GM21381 (cell line): Measurements from ENCODE around the gene ZNF280A.
"Not testable (repeated sequence)": the region's sequence is repeated elsewhere in the genome, so short reads cannot be mapped to it uniquely, and the experiment has no call there.

Experiments
- ATAC-seq: cut with Tn5 transposase; IDR thresholded peaks from one replicate; pipeline ENCODE4 v1.9.1; 2021; ENCODE audit warnings: mild to moderate bottlenecking, moderate library complexity; ENCODE audit not compliant: unreplicated experiment

ZNF280A gene

DNA sequence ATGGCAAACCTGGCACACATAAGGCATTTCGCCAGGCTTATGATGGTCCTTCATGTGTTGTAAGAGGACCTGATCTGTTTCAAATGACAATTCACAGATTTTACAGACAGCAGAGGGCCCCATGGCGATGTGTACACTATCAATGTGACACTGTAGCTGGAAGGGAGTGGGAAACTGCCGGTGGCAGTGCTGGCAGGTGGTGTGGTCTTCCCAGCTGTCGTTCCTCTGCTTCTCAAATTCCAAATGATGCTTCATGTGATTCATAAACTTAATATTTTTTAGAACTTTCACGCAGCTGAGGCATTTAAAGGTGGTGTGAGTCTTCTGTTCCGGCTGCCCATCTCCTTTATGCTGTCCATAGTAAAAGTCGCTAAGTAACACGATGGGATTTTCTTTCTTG is 5.6 kb downstream of the ZNF280A start:
- ATAC-seq: not testable (repeated sequence)

DNA sequence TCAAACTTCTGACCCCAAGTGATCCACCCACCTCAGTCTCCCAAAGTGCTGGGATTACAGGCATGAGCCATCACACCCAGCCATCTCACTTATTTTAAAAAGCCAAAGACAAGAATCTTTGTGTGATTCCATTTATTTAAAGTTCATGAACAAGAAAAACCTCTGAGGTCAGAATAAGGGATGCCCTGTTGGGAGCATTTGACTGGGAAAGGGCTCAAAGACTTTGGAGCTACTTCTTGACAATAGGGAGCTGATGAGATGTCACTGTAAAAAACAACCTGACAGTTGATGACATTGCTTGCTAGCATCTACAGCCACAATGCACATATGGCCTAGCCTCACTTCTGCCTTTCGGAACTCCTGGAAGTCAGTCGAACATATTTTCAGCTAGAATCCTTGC is 6.5 kb downstream of the ZNF280A start:
- ATAC-seq: no peak

GRCh38 chr22:22512951-22513350 is 7.1 kb downstream of the ZNF280A start:
- ATAC-seq: no peak

GRCh38 chr22:22510833-22511232 is 9.2 kb downstream of the ZNF280A start:
- not testable (repeated sequence) for ATAC-seq

DNA sequence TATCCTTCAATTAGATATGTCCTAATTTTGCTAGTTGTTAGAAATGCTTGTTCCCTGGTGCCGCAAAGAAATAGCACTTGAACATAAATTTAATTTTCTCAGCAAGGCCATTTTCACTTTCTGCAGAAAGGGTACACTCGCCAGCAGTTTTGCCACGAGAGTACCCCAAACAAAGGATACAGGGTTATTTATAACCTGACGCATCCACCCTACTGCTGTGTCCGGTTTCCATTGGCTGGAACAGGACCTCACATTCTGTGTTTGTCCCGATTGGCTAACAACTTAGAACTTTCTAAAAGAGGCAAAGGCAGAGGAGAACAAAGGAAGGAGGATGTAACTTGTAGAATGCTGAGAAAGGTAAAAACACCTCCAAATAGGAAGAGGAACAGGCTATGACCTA is 10.2 kb downstream of the ZNF280A start:
- not testable (repeated sequence) for ATAC-seq

GRCh38 chr22:22508274-22509176 is 11.5 kb downstream of the ZNF280A start, which contains the start of gene ZNF280B:
ZNF280B (minus strand) TSS chr22:22508742; CDS start chr22:22489398, 19,344 bp downstream.
- ATAC-seq: peak; percentile 94

GRCh38 chr22:22507743-22508273 is 12.3 kb downstream of the ZNF280A start:
- no peak for ATAC-seq

- ATAC-seq: no peak
These were observed 13.3 kb downstream of the ZNF280A start for GRCh38 chr22:22506736-22507135.

- no peak for ATAC-seq
These were observed 21.8 kb downstream of the ZNF280A start for GRCh38 chr22:22498267-22498666.

DNA sequence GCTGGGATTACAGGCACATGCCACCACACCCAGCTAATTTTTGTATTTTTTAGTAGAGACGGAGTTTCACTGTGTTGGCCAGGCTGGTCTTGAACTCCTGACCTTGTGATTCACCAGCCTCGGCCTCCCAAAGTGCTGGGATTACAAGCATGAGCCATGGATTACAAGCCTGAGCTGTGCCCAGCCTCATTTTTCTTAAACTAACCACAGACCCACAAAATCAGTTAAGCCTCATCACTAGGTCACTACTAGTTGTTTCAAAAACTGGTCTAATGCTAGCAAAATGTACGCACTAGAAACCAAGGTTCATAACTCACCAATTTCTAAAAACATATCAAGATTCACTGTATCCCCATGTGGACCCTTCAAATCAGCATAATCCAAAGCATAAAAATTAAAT is 28.5 kb downstream of the ZNF280A start:
- ATAC-seq: not testable (repeated sequence)

DNA sequence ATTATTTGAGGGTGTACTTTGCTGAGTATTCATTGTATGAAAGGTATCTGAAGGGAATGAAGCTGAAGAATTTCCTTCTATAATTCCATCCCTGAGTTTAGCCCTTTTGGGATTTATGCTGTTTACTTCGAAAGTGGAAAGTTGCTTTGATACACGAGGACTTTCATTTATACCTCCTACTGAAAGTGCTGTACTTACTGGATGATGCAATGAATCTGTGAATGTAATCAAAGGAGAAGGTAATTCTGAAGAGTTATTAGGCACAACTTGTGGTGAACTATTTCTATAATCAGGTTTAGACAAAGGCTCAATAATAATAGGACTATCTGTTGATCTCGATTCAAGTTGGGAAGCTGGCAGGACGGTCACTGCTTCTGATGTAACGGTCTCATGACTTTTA is 31.3 kb downstream of the ZNF280A start:
- no peak for ATAC-seq

DNA sequence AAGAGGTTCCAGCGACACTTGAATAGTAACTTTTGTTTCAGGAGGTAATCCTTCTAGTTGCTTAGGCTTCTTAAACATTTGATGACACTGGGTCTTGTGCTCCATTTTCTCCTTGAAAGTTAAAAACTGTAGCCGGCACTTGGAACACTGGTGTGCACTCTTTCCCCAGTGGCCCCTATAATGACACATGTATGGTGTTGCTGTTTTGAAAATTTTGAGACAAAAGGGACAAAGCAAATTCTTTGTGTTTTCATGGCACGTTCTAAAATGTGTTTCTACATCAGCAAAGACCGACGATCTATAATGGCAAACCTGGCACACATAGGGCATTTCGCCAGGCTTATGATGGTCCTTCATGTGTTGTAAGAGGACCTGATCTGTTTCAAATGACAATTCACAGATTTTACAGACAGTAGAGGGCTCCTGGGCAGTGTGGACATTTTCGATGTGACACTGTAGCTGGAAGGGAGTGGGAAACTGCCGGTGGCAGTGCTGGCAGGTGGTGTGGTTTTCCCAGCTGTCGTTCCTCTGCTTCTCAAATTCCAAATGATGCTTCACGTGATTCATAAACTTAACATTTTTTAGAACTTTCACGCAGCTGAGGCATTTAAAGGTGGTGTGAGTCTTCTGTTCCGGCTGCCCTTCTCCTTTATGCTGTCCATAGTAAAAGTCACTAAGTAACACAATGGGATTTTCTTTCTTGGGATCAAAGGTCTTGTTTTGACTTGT is 32.0 kb downstream of the ZNF280A start:
- ATAC-seq: no peak

DNA sequence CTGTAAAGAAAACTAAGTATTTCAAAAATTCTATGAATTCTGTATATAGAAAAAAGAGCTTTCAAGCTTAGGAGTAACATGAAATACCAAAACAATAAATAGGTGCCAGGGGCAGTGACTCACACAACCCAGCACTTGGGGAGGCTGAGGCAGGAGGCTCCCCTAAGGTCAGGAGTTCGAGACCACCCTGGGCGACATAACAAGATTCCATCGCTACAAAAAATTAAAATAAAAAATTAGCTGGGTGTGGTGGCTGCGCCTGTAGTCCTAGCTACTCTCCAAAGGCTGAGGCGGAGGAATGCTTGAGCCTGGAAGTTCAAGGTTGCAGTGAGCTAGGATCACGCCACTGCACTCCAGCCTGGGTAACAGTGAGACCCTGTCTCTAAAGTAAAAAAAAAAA is 33.0 kb downstream of the ZNF280A start:
- ATAC-seq: no peak

DNA sequence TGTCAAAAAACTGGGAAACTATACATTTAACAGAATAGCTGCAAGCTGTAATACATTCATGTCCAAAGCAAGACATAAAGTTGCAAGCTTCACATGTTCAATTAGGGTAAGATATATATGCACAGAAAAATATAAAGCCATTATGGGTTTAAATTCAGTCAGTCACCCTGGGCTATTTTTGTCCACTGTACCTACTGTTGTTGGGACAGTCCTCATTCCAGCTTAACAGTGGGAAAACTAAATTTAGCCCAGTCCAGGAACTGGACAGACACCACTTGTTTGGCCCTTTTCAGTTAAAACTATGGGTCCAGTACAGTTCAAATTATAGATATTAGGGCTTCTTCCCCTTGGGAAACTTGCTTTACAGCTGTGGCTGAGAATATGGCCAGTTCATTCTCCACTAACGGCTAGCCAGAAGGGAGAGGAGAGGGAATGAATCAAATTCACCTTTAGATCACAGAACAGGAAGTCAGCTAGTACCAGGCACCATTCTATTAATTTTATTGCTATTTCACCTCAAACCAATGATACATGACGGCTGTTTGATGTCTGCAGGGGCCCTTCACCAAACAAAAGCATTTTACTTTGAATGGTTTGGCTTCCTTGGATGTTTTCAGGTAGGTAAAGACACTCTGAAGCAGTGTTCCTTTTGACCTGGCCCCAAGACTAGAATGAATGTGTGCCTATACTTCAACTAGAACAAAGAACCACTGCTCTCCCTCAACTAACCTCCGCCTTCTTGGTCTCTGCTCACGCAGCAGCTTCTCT is 33.8 kb downstream of the ZNF280A start:
- ATAC-seq: no peak

DNA sequence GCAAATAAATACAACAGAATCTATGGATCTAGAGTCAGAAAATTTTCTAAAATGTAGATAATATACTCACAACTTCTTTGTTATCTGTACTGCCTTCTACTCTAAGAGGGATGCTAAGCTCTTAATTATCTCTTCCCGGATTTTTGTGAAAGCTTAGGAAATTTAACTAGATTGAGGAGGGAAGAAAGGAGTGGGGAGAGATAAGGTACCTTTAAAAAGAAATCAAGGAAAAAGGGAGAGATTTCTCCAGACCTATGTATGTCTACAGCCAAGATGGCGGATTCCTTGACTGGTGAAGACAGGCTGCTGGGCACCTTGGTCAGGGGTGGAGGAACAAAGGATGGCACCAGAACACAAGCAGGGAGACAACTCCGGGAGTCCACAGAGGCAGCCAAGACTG is 34.5 kb downstream of the ZNF280A start:
- no peak for ATAC-seq

DNA sequence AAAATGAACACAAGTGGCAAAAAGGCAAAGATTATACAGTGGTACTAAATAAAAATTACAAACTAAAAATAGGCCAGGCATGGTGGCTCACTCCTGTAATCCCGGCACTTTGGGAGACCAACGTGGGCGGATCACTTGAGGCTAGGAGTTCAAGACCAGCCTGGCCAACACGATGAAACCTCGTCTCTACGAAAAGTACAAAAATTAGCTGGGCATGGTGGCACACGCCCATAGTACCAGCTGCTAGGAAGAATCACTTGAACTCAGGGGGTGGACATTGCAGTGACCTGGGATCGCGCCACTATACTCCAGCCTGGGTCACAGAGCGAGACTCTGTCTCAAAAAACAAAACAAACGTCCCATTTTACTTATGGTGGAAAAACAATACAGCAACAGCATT is 36.0 kb downstream of the ZNF280A start:
- no peak for ATAC-seq

DNA sequence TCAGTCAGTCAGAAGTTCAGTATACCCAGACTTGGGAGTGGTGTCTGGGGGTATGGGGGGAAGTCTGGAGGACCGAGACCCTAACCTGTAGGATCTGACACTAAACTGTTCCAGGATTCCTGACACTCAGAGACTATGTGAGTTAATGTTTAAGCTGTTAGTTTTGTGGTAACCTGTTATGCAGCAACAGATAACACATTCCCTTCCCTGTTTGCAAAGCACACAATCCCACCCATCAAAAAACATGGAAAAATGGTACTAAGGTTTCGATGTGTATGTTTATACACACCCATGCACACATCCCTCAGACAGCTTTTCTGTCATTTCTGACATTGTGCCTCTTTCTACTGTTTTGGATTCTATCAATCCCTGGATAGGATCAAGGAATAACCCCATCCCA is 39.1 kb downstream of the ZNF280A start:
- ATAC-seq: no peak

DNA sequence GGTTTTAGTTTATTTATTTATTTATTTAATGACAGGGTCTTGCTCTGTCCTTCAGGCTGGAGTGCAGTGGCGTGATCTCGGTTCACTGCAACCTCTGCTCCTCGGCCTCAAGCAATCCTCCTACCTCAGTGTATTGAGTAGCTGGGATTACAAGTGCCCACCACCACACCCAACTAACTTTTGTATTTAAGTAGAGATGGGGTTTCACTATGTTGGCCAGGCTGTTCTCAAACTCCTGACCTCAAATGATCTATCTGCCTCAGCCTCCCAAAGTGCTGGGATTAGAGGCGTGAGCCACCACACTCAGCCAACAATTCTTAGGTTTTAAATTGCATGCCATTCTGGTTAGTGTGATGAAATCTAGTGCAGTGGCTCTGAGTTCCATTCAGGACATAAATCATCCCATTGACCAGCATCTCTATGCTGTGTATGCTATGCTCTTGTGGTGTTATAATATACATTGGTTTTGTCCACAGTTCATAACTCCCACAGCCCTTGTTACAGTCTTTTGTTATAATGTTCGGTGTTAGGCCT is 40.0 kb downstream of the ZNF280A start:
- ATAC-seq: no peak

DNA sequence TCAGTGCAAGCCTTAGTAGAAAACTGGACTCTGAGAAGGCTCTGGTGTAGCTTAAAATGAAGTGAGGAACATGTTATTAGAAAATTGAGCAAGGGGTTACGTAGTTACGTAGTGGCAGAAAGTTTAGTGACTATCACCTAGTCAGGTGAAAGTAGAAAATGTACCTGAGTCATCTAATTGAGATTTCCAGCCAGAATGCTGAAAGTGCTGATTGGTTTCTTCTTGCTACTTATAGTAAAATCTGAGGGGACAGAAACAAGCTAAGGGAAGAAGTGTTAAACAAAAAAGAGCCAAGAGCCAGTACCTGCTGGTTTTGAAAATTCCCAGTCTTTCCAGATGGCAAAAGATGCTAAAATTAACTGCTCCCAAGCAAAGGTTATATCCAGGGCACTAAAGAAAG is 41.0 kb downstream of the ZNF280A start:
- no peak for ATAC-seq

GRCh38 chr22:22478470-22478869 is 41.6 kb downstream of the ZNF280A start:
- no peak for ATAC-seq

DNA sequence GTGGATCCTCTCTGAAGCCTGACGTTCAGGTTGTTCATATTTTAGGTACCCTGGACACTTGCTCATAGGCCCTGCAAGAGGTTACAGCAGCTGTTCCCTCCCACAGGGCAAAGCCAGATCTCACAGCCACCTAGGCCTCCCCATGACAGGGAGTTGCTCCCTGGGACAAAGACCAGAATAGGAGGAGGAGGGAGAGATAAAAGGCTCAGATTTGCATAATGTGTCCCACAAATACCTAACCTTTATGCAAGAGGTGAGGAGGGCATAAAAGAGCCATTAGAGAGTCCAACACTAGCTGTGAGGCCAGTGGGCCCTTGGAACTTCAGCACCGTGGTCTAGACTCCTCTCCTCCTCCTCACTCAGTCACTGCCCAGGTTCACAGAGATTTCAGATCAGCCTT is 45.3 kb downstream of the ZNF280A start:
- ATAC-seq: no peak
